ENCODE measurements around the gene MON1A. TPM values are rescaled to one million over a fixed set of nuclear protein-coding genes. Genes with fewer than 3 reads are reported as not detected.

The MON1A gene
- total and polyA plus RNA-seq, 2 of the 8 experiments (the other 6 are each of a cell fraction or from before 2014, with no cell fraction given): 10.3 to 14.1 TPM

DNA sequence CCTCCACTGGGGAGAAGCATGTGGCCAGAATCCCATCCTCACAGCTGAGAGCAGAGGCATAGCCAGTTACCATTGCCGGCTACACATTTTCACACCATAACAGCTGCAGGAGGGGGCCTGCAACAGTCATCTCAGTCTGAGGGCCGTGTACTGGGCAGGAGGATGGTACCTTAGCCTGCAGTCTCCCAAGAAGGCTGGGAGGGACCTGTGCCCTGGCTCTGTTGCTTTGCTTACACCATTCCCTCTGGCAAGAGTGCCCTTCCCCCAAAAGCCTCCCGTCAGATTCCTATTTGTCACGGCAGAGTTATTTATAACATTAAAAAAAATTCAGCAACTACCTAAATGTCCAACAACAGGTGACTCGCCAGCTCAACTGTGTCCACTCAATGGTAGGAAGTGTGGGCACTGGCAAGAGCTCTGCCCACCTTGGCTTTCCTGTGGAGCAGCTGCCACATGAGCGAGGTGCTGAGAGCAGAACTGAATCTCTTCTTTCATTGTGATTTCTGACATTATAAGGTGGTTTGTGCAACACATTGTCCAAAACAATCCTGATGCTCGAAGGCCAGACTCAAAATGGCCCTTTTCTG is 64.3 kb downstream of the MON1A start (continued):
- TF ChIP-seq ZNF274 (IDR thresholded peaks at IDR 0.05; ENCODE audit: borderline replicate concordance, extremely low read depth, low read length) (no peak), GTF2F1 (IDR thresholded peaks at IDR 0.05; ENCODE audit: borderline replicate concordance, low read depth, low read length) (no peak), EZH2 (IDR thresholded peaks at IDR 0.05; ENCODE audit: low read depth, low read length, severe bottlenecking) (no peak), CHD1 (IDR thresholded peaks at IDR 0.05; ENCODE audit: low read depth, low read length) (no peak), CREB1 (IDR thresholded peaks at IDR 0.05) (no peak), SP4 (IDR thresholded peaks at IDR 0.05; ENCODE audit: low read length) (no peak), YY1 (IDR thresholded peaks at IDR 0.05; ENCODE audit: low read depth, low read length) (no peak)
